ENCODE results near the gene FRMD3.

FRMD3 gene

DNA sequence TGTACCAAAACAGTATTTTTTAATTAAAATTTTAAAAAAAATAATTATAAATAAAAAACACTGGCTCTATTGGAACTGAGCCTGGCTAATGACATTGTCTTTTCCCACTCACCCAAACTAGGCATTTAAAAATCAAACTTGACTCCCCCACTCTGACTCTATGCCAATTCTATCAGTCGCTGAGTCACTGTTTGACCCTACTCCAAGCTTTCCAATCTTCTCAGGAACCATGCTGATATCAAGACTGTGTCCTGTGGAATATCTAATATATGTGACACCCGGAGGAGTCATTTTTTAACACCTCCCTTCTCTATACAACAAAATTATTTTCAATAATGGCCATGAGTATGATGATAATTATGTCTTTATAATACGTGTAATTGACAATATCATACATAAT lies 303.7 kb downstream of the FRMD3 start:
- no peaks in the 10 kb centered on the region for H3K4me1 Mint-ChIP-seq

DNA sequence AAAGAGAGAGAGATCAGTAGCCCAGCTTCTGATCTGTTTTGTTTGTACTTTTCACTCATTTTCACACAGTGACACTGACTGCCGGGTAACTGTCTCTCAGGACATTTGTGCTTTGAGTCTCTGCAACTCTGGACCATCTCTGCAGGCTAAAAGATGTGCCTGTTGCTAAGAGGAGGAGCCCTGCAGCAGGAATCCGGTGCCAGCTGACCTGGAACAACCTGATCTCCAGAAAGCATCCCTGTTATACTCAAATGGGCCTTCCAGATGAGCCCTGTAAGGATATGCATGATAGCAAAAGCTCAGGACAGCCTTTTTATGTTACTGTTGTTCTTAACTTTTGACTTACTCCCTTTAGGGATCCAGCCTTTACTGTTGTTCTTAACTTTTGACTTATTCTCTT lies 304.6 kb downstream of the FRMD3 start:
- no peaks in the 10 kb centered on the region for H3K4me1 Mint-ChIP-seq
- no peak for ATAC-seq (replicated peaks)
- no peaks in the 10 kb centered on the region for H3K36me3 Mint-ChIP-seq
- no peak overlapping the region for H3K27ac Mint-ChIP-seq
- no peak for DNase-seq
- H3K9me3 Mint-ChIP-seq: no peaks in the 10 kb centered on the region
- H3K27me3 Mint-ChIP-seq: peaks cover 0 to 9% of the 10 kb centered on the region in 2 donors
- H3K4me3 Mint-ChIP-seq: no peak overlapping the region

More for the DNA sequence above, 303.7 kb downstream of the FRMD3 start:
- Mint-ChIP-seq H3K36me3 (no peaks in the 10 kb centered on the region), H3K9me3 (no peaks in the 10 kb centered on the region), H3K27ac (no peak overlapping the region), H3K4me3 (no peak overlapping the region), H3K27me3 (peaks cover 0 to 9% of the 10 kb centered on the region in 2 donors)
- DNase-seq (no peak), ATAC-seq (replicated peaks) (no peak)

- DNase-seq (no peak), ATAC-seq (replicated peaks) (peak in 1 of 2 donors; percentile 69)
- Mint-ChIP-seq H3K9me3 (peaks cover 0 to 1% of the 10 kb centered on the region in 2 donors), H3K36me3 (no peaks in the 10 kb centered on the region), H3K27me3 (peaks cover 0 to 9% of the 10 kb centered on the region in 2 donors), H3K4me1 (no peaks in the 10 kb centered on the region), H3K4me3 (no peak overlapping the region), H3K27ac (no peak overlapping the region)
Measured at GRCh38 chr9:83231039-83231438, 307.2 kb downstream of the FRMD3 start.

GRCh38 chr9:83220730-83221129 lies 317.5 kb downstream of the FRMD3 start:
- peaks cover 3 to 10% of the 10 kb centered on the region in 2 donors for H3K4me1 Mint-ChIP-seq
- no peak overlapping the region for H3K4me3 Mint-ChIP-seq
- peaks cover 28 to 42% of the 10 kb centered on the region in 2 donors for H3K27me3 Mint-ChIP-seq
- H3K27ac Mint-ChIP-seq: no peak overlapping the region
- H3K9me3 Mint-ChIP-seq: peaks cover 8 to 16% of the 10 kb centered on the region in 2 donors
- ATAC-seq (replicated peaks): peak; percentile 57 to 88
- H3K36me3 Mint-ChIP-seq: peaks cover 0 to 2% of the 10 kb centered on the region in 2 donors
- no peak for DNase-seq

GRCh38 chr9:83219924-83220438 lies 318.2 kb downstream of the FRMD3 start:
- DNase-seq (no peak), ATAC-seq (replicated peaks) (no peak)
- Mint-ChIP-seq H3K4me1 (peaks cover 3 to 10% of the 10 kb centered on the region in 2 donors), H3K9me3 (peaks cover 8 to 16% of the 10 kb centered on the region in 2 donors), H3K36me3 (peaks cover 0 to 2% of the 10 kb centered on the region in 2 donors), H3K27ac (no peak overlapping the region), H3K4me3 (peak overlapping the region; percentile 80 to 87), H3K27me3 (peaks cover 30 to 43% of the 10 kb centered on the region in 2 donors)

- peaks cover 3 to 10% of the 10 kb centered on the region in 2 donors for H3K4me1 Mint-ChIP-seq
- DNase-seq: no peak
Measured at GRCh38 chr9:83219154-83219923, 318.9 kb downstream of the FRMD3 start.

DNA sequence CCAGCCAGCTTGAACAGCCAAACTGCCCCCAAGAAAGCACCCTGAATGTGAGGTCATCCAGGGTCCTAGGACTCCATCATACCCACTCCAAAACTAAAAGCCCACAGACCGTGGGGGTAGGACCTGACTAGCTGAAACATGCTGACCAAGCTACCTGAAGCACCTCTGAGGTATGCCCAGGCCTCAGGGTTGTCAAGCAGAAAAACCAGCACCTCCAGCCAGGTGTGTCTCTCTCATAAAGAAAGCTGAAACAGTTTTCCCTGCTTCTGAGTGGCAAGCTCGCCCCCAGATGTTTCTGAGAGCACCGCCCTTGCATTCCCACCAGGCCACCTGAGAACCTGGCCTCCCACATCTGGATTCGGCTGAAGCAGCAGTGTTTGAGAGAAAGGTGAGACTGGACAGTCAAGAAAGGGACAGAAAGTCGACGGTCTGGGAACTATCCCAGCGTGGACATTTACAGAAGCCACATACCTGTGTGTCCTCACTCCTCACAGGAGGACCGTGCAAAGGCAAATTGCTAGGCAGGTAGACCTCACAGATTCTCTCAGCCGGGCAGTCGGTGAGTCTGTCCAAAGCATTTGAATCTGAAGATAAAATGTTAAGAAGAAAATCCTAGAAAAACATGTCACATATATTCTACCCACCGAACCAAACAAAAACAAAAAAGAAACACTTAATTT lies 319.6 kb downstream of the FRMD3 start:
- Mint-ChIP-seq H3K4me3 (no peak overlapping the region), H3K4me1 (peaks cover 3 to 10% of the 10 kb centered on the region in 2 donors), H3K27ac (no peak overlapping the region), H3K9me3 (peaks cover 8 to 20% of the 10 kb centered on the region in 2 donors), H3K27me3 (peaks cover 30 to 48% of the 10 kb centered on the region in 2 donors), H3K36me3 (peaks cover 0 to 2% of the 10 kb centered on the region in 2 donors)
- DNase-seq: no peak
- ATAC-seq (replicated peaks): no peak

More at GRCh38 chr9:83219154-83219923, 318.9 kb downstream of the FRMD3 start:
- Mint-ChIP-seq H3K27me3 (peaks cover 30 to 48% of the 10 kb centered on the region in 2 donors), H3K9me3 (peaks cover 8 to 20% of the 10 kb centered on the region in 2 donors), H3K4me3 (peak overlapping the region; percentile 80 to 87), H3K27ac (peak overlapping the region; percentile 14), H3K36me3 (peaks cover 0 to 2% of the 10 kb centered on the region in 2 donors)
- ATAC-seq (replicated peaks): peak; percentile 29 to 68

GRCh38 chr9:83209188-83209731 lies 328.9 kb downstream of the FRMD3 start:
- H3K36me3 Mint-ChIP-seq: no peaks in the 10 kb centered on the region
- no peaks in the 10 kb centered on the region for H3K4me1 Mint-ChIP-seq
- no peak overlapping the region for H3K4me3 Mint-ChIP-seq
- H3K27ac Mint-ChIP-seq: no peak overlapping the region
- no peak for DNase-seq
- H3K9me3 Mint-ChIP-seq: peaks cover 0 to 3% of the 10 kb centered on the region in 2 donors
- ATAC-seq (replicated peaks): no peak
- peaks cover 0 to 5% of the 10 kb centered on the region in 2 donors for H3K27me3 Mint-ChIP-seq

- Mint-ChIP-seq H3K9me3 (peaks cover 0 to 3% of the 10 kb centered on the region in 2 donors), H3K27me3 (peaks cover 0 to 5% of the 10 kb centered on the region in 2 donors), H3K4me1 (no peaks in the 10 kb centered on the region), H3K4me3 (no peak overlapping the region), H3K36me3 (no peaks in the 10 kb centered on the region), H3K27ac (no peak overlapping the region)
- DNase-seq (no peak), ATAC-seq (replicated peaks) (no peak)
Measured at GRCh38 chr9:83208065-83208850, 329.9 kb downstream of the FRMD3 start.

DNA sequence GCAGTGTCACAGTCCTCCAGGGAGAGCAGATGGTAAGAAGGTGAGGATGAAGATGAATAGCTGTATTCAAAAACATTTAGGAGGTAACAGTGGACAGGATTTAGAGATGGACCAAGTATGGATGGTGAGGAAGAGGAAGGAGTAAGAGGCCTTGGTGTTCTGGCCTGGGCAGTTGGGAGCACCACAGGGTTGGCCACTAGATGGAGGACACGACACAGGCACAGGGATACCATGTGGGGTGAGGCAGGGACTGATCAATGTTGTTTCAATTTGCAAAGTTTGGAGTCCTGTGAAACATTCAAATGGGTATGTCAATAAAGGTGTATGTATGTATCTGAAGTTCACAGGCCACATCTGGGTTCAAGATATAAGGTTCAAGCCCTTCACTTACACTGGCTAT lies 334.2 kb downstream of the FRMD3 start:
- no peak for ATAC-seq (replicated peaks)
- Mint-ChIP-seq H3K27ac (no peak overlapping the region), H3K27me3 (peaks cover 4 to 7% of the 10 kb centered on the region in 2 donors), H3K36me3 (no peaks in the 10 kb centered on the region), H3K4me3 (no peak overlapping the region), H3K9me3 (peaks cover 0 to 3% of the 10 kb centered on the region in 2 donors), H3K4me1 (no peaks in the 10 kb centered on the region)
- DNase-seq: no peak

GRCh38 chr9:83200531-83200930 lies 337.7 kb downstream of the FRMD3 start:
- Mint-ChIP-seq H3K27ac (no peak overlapping the region), H3K4me3 (no peak overlapping the region), H3K9me3 (no peaks in the 10 kb centered on the region), H3K4me1 (no peaks in the 10 kb centered on the region), H3K27me3 (peaks cover 4 to 7% of the 10 kb centered on the region in 2 donors), H3K36me3 (no peaks in the 10 kb centered on the region)
- ATAC-seq (replicated peaks) (no peak), DNase-seq (no peak)

DNA sequence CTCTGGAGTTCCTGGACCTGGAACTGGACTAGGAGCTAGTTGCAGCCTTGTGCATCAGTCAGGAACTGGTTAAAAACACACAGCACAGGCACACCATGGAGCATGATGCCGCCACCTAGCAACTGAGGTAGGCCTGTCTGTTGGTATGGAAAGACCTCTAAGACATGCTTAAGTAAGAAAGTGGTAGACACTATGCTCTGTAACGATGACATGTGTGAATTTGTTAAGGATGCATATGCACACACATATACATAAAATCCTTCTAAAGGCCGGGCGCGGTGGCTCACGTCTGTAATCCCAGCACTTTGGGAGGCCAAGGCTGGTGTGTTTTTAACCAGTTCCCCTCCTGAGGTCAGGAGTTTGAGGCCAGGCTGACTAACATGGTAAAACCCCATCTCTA lies 338.4 kb downstream of the FRMD3 start:
- Mint-ChIP-seq H3K4me3 (no peak overlapping the region), H3K9me3 (no peaks in the 10 kb centered on the region), H3K27me3 (peaks cover 4 to 7% of the 10 kb centered on the region in 2 donors), H3K36me3 (no peaks in the 10 kb centered on the region), H3K27ac (no peak overlapping the region), H3K4me1 (no peaks in the 10 kb centered on the region)
- no peak for ATAC-seq (replicated peaks)
- DNase-seq: no peak

- peaks cover 4 to 7% of the 10 kb centered on the region in 2 donors for H3K27me3 Mint-ChIP-seq
- no peaks in the 10 kb centered on the region for H3K4me1 Mint-ChIP-seq
- H3K9me3 Mint-ChIP-seq: no peaks in the 10 kb centered on the region
- DNase-seq (no peak), ATAC-seq (replicated peaks) (peak; percentile 57 to 73)
- H3K27ac Mint-ChIP-seq: no peak overlapping the region
- no peak overlapping the region for H3K4me3 Mint-ChIP-seq
- no peaks in the 10 kb centered on the region for H3K36me3 Mint-ChIP-seq
Measured at GRCh38 chr9:83199240-83199639, 339.0 kb downstream of the FRMD3 start.

DNA sequence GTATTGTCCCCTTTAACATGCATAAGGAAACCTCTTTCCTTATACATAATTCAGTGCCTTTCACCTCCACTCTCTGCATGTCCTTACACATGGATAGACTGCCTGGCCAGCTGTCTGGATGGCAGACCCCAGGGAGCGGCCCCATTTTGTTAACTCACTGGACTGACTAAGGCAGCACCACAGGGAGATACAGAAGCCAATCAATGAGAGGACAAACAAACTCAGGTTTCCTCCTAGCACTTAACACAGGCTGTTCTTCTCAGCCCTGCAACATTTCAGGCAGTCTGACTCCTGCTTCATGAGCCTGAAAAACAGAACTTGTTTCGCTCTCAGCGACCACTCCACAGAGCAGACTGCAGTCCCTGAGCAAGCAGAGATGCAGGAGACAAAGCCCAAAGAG lies 339.8 kb downstream of the FRMD3 start:
- H3K27me3 Mint-ChIP-seq: peaks cover 4 to 7% of the 10 kb centered on the region in 2 donors
- H3K4me1 Mint-ChIP-seq: no peaks in the 10 kb centered on the region
- ATAC-seq (replicated peaks) (no peak), DNase-seq (no peak)
- no peaks in the 10 kb centered on the region for H3K36me3 Mint-ChIP-seq
- H3K27ac Mint-ChIP-seq: no peak overlapping the region
- H3K4me3 Mint-ChIP-seq: no peak overlapping the region
- no peaks in the 10 kb centered on the region for H3K9me3 Mint-ChIP-seq

All from stimulated activated naive B cell treated with anti-CD40 and anti-IgM and Interleukin-4, amounts not matched to agents 10 μg/mL and 1 μg/mL and 100 μg/mL, for 72 hours (primary cell).